AG04449 (cell line): Measurements from ENCODE around the gene MTX1.
A peak's percentile ranks its signal among the peaks of the same experiment; 100 is the strongest.
"Not testable (repeated sequence)": the region's sequence is repeated elsewhere in the genome, so short reads cannot be mapped to it uniquely, and the experiment has no call there.

Experiments used
- CTCF ChIA-PET: fragments of 350-600 bp; formaldehyde crosslinking; extraction: SDS; loops from one replicate; lab custom pipeline; 2021; ENCODE audit warnings: antibody characterized with exemption; lab: Yijun Ruan, JAX
- POLR2A ChIA-PET: fragments of 400-600, 350-600 bp; formaldehyde crosslinking; extraction: SDS; loops from one replicate; lab custom pipeline; 2020; ENCODE audit warnings: antibody characterized with exemption, inconsistent platforms; lab: Yijun Ruan, JAX
- DNase-seq: peaks from one replicate; pipeline ENCODE4 v3.0.0-alpha.2; 2010; ENCODE audit warnings: low read depth, low spot score
- H3K4me3 ChIP-seq: 2 replicates; pipeline ENCODE4 v1.5.1; 2011; ENCODE audit warnings: low read depth, mild to moderate bottlenecking, control low read depth, low read length
- TF ChIP-seq, protein P1 (sequence below): IDR thresholded peaks from one replicate; pipeline ENCODE4 v1.5.1; 2011; ENCODE audit warnings: mild to moderate bottlenecking, moderate library complexity, low read length, control low read depth, inconsistent platforms; ENCODE audit not compliant: insufficient read depth; ENCODE audit errors: missing control alignments

Gene MTX1, protein sequence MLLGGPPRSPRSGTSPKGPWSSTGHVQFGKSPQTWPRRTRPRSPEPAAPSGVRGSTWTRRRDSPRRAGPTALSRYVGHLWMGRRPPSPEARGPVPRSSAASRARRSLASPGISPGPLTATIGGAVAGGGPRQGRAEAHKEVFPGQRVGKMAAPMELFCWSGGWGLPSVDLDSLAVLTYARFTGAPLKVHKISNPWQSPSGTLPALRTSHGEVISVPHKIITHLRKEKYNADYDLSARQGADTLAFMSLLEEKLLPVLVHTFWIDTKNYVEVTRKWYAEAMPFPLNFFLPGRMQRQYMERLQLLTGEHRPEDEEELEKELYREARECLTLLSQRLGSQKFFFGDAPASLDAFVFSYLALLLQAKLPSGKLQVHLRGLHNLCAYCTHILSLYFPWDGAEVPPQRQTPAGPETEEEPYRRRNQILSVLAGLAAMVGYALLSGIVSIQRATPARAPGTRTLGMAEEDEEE

DNA sequence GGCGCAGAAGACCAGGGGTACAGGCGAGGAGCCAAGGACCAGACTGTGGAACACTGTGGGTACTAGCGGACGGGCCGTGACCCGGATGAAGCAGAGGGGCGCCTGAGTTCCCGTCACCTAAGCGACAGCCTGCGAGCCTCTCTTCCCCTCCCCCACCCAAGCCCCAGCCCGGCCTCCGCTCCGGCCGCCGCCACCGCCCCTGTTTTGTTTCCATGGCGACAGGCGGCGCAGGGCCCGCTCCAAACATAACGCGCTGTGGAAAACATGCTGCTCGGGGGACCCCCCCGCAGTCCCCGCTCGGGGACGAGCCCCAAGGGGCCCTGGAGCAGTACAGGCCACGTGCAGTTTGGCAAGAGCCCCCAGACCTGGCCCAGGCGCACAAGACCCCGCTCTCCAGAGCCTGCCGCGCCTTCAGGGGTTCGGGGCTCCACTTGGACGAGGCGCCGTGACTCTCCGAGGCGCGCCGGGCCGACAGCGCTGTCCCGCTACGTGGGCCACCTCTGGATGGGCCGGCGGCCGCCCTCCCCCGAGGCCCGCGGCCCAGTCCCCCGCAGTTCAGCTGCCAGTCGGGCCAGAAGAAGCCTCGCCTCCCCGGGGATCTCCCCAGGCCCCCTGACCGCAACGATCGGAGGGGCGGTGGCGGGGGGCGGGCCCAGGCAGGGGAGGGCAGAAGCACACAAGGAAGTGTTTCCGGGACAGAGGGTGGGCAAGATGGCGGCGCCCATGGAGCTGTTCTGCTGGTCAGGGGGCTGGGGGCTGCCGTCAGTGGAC lies at the start of gene MTX1:
Gene MTX1 (plus strand): TSS at position 155 of the 771 bp plus-strand sequence. CDS start 110 bp downstream, at position 265.
- H3K4me3 ChIP-seq = peak within 1 kb of the TSS; percentile 89
- CTCF ChIA-PET = interaction anchor here (0.6 to 9.4 kb wide), 10 partner anchors 13 to 117 kb away, joined by 3 to 144 read pairs (median 16); partner anchors contain the start of genes KRTCAP2 and TRIM46
- no peak for DNase-seq
- TF ChIP-seq, protein P1, sequence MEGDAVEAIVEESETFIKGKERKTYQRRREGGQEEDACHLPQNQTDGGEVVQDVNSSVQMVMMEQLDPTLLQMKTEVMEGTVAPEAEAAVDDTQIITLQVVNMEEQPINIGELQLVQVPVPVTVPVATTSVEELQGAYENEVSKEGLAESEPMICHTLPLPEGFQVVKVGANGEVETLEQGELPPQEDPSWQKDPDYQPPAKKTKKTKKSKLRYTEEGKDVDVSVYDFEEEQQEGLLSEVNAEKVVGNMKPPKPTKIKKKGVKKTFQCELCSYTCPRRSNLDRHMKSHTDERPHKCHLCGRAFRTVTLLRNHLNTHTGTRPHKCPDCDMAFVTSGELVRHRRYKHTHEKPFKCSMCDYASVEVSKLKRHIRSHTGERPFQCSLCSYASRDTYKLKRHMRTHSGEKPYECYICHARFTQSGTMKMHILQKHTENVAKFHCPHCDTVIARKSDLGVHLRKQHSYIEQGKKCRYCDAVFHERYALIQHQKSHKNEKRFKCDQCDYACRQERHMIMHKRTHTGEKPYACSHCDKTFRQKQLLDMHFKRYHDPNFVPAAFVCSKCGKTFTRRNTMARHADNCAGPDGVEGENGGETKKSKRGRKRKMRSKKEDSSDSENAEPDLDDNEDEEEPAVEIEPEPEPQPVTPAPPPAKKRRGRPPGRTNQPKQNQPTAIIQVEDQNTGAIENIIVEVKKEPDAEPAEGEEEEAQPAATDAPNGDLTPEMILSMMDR = no peak
- POLR2A ChIA-PET = interaction anchor here (0.6 to 4.3 kb wide), 7 partner anchors 10 to 53 kb away, joined by 3 to 45 read pairs (median 4); partner anchors contain the start of gene SCAMP3

DNA sequence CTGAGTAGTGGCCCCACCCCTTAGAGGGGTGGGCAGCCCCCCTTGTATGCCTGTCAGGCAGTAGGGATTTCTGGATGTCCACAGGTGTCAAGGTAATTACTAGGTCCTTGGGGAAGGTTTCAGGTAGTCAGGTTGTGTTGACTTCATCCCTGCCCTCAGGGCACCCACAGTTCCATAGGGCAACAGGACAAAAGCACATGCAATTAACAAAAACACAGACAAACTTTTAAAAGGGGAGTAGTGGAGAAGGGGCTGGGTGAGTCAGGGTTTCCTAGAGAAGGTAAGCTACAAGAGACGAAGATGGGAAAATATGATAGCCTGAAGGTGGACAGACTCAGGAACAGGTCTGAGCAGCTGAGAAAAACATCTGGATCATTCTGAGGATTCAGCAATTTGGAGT lies 49.5 kb upstream of the MTX1 start:
- ChIA-PET POLR2A (no interaction called here), CTCF (interaction anchor here (0.6 to 3.2 kb wide), 4 partner anchors 9 to 73 kb away, joined by 3 to 11 read pairs (median 6); partner anchors contain the start of gene KRTCAP2)
- no peak for DNase-seq
- H3K4me3 ChIP-seq = no peak overlapping the region
- TF ChIP-seq, protein P1 = no peak

DNA sequence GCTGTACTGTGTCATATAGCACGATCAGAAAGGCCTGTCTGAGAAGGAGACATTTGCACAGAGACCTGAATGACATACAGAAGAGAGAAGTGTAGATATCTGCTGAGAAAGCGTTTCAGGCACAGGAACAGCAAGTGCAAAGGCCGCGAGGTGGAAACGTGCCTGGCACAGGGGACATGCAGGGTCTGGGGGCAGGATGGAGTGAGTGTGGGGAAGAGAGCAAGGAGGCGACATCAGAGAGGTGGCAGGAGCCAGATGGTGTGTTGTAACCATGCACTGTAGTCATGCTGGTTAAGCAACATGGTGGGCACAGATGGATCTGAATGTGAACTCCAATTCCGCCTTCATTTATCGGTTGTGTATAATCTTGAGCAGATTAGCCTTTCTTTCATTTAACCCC lies 48.4 kb upstream of the MTX1 start:
- TF ChIP-seq, protein P1 = no peak
- H3K4me3 ChIP-seq = no peak overlapping the region
- CTCF ChIA-PET = interaction anchor here (1.4 to 1.6 kb wide), 2 partner anchors 11 to 12 kb away, joined by 3 to 4 read pairs; partner anchors contain the start of gene KRTCAP2
- POLR2A ChIA-PET = no interaction called here
- DNase-seq = no peak

DNA sequence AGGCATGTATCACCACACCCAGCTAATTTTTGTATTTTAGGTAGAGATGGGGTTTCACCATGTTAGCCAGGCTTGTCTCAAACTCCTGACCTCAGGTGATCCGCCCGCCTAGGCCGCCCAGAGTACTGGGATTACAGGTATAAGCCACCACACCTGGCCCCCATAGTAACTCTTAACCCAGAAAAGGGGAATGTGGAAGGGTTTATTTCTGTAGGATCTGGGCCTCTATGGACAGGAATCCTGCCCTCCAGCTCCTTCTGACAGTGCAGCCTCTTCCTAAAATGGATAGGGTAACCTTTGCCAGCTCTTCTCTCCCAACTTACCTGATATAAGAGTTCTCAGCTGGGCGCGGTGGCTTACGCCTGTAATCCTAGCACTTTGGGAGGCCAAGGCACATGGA lies 45.9 kb upstream of the MTX1 start:
- DNase-seq, POLR2A ChIA-PET, H3K4me3 ChIP-seq: not testable (repeated sequence)
- CTCF ChIA-PET = interaction anchor here (1.0 to 14.6 kb wide), 5 partner anchors 10 to 72 kb away, joined by 4 to 457 read pairs (median 5); partner anchors contain the start of gene KRTCAP2

DNA sequence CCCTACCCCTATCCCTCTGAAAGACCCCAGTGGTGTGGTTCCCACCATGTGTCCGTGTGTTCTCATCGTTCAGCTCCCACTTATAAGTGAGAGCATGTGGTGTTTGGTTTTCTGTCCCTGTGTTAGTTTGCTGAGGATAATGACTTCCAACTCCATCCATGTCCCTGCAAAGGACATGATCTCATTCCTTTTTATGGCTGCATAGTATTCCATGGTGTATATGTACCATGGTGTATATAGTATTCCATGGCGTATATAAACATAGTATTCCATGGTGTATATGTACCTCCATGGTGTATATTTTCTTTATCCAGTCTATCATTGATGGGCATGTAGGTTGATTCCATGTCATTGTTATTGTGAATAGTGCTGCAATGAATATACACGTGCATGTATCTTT lies 44.7 kb upstream of the MTX1 start:
- POLR2A ChIA-PET = not testable (repeated sequence)

DNA sequence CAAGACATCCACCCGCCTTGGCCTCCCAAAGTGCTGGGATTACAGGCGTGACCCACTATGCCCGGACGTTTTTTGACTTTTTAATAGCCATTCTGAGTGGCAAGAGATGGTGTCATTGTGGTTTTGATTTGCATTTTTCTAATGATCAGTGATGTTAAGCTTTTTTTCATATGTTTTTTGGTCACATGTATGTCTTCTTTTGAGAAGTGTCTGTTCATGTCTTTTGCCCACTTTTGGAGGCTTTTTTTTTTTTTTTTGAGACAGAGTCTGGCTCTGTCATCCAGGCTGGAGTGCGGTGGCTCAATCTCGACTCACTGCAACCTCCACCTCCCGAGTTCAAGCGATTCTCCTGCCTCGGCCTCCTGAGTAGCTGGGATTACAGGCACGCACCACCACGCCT lies 43.9 kb upstream of the MTX1 start:
- POLR2A ChIA-PET, H3K4me3 ChIP-seq, DNase-seq: not testable (repeated sequence)
- CTCF ChIA-PET = interaction anchor here (10.4 to 14.6 kb wide), 2 partner anchors 67 to 74 kb away, joined by 168 to 457 read pairs; no protein-coding TSS in a partner anchor

More for the DNA sequence above, 44.7 kb upstream of the MTX1 start:
- CTCF ChIA-PET = interaction anchor here (0.8 to 14.6 kb wide), 5 partner anchors 9 to 77 kb away, joined by 3 to 457 read pairs (median 5); partner anchors contain the start of gene KRTCAP2
- H3K4me3 ChIP-seq, DNase-seq: not testable (repeated sequence)

DNA sequence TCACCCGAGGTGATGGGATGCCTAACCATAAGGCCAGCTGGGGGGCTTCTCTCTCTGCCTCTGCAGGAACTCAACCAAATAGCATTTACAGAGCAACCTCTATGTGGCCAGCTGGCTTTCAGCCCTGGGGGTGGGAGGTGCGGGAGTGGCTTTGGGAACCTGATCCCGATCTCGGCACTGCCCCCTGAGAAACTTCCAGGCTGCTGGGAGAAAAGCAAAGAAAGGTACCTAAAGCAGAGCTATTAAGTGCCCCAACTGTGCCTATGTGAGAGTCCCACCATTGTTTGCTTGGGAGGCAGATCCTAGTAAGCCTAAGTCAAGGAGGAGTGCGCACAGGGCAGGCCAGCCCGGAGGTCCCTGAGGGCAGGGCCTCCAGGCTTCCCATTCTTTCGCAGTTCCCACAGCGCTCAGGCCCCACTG lies 42.4 kb upstream of the MTX1 start:
- ChIA-PET POLR2A (no interaction called here), CTCF (interaction anchor here (0.8 to 14.6 kb wide), 16 partner anchors 9 to 124 kb away, joined by 3 to 457 read pairs (median 6); no protein-coding TSS in a partner anchor)
- no peak for DNase-seq
- H3K4me3 ChIP-seq = no peak overlapping the region
- TF ChIP-seq, protein P1 = no peak
